ENCODE measurements around the gene IMP4. TPM values are rescaled to one million over a fixed set of nuclear protein-coding genes. Genes with fewer than 3 reads are reported as not detected.
"Not testable (repeated sequence)": the region's sequence is repeated elsewhere in the genome, so short reads cannot be mapped to it uniquely, and the experiment has no call there.

IMP4 gene, protein sequence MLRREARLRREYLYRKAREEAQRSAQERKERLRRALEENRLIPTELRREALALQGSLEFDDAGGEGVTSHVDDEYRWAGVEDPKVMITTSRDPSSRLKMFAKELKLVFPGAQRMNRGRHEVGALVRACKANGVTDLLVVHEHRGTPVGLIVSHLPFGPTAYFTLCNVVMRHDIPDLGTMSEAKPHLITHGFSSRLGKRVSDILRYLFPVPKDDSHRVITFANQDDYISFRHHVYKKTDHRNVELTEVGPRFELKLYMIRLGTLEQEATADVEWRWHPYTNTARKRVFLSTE
- total RNA-seq: 96.5 and 102 TPM in 2 replicates

DNA sequence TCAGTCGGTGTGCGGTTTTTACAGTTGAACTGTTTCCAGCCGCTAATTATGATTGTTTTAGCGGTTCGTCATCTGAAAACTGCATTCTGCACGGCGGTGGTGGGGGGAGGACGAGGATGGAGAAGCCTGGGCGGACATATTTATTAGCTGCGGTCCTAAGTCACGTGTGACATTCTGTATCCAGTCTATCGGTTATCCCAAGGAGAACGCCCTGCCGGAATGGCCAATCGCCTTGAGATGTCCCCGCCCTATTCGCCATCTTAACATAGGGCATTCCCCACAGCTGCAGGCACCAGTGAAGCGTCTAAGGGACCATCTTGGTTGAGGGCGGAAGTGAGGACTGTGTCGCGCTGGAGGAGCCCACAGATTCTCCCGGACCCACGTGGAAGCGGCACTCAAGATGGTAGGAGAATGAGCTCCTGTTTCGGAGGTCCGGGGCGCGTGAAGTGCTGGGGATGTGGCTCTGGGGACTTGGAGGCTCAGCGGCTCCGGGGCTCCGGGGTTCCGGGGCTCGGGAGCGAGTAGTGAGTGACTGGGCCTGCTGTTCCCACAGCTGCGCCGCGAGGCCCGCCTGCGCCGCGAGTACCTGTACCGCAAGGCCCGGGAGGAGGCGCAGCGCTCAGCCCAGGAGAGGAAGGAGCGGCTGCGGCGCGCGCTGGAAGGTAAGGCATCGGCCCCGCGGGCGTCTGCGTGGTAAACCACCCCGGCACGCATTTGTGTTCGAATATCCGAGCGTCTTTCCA is at the start of gene IMP4:
IMP4 (plus strand) TSS at position 365 of the 743 bp plus-strand sequence; CDS start at position 401, 36 bp downstream.
- peak; percentile 99 for DNase-seq (ENCODE audit: low read depth)

DNA sequence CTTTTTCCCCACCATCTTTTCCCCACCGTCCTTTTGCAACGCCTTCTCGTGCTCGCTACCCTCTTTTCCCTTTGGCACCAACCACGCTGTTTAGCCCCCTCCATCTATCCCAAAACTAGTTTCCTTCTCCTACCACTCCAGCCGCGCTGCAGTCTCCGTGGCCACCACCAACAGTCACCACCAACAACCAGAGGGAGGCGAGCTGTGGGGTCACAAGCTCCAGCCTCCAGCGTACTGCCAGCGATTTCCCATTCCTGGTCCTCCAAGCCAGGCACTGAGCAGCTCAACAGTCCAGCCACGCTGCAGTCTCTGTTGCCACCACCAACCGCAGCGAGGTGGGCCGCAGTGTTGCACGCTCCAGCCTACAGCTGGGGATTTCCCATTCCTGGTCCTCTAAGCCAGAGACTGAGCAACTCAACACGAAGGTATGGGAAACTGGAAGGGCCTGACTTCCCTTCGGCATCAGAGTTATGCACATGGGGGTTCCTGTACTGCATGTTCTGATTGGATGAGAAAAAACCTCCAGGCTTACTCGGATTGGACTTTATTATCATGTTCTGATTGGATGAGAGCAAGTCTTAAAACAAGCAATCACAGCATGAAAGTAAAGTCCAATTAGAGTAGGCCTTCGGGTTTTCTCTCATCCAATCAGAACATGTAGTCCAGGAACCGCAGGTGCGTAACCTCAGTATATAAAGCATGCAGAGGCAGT is 42.3 kb upstream of the IMP4 start:
- no peak for DNase-seq (ENCODE audit: low read depth)

DNA sequence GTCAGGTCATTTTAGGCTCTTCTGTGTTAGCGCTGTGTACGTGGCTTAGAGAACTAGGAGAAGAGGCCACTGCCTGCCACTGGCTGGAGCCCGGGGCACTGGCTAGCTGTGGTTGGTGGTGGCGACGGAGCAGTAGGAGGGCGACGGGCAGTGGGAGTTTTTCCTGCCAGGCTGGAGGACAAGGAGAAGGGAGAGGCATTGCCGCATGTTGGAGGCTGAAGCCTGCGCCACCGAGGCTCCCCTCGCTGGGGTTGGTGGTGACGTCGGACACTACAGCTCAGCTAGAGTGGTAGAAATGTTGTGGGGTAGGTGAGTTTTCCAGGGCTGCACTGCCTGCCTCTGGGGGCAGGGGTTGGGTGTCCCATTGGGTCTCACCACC is 41.7 kb upstream of the IMP4 start:
- DNase-seq (ENCODE audit: low read depth): no peak

DNA sequence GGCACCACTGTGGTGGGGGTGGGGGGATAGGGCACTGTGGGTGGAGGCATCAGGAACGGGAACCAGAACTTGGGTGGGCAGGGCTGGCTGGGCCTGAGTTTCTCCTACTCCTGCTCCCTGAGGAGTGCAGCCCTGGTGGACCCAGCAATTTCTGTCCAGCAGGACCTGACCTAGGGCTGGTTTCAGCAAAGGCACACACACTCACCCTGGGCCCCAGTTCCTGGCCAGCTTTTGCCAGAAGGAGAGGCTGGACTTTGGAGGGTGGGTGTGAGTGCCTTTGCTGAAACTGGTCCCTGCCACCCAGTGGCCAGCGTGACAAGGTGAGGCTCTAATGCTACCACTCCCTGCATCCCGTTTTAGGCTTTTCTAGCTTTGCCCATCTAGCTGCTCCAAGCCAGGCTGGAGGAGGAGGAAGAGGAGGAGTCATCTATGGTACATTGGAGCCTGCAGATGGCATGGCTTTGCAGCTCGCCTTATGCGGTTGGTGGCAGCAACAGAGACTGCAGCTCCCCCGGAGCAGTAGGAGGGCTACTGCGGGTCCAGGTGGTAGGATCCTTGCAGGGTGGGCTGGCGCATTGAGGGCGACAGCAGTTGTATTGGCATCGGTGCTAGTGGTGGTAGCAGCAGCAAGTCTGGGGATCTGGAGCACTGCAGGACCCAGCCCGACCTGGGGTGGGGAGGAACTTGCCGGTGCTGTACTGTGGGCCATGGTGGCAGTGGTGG is 40.4 kb upstream of the IMP4 start:
- DNase-seq (ENCODE audit: low read depth): no peak

DNA sequence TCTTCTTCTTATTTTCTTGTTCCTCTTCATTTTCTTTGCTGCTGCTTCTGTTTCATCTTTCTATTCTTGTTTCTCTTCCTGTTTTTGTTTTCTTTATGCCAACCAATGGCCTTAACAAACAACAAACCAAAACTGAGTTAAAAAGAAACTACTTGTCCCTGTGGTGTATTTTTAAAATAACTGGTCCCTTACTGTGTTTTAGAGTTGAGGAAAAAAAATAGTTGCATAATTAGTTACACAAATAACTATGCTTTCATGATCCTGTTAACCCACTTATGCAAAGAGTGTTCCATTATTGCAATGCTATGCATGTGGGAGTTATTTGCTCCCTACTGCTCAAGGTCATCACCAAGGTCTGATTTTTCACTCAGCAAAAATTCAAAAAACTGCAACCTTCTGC is 39.5 kb upstream of the IMP4 start:
- DNase-seq (ENCODE audit: low read depth): no peak

DNA sequence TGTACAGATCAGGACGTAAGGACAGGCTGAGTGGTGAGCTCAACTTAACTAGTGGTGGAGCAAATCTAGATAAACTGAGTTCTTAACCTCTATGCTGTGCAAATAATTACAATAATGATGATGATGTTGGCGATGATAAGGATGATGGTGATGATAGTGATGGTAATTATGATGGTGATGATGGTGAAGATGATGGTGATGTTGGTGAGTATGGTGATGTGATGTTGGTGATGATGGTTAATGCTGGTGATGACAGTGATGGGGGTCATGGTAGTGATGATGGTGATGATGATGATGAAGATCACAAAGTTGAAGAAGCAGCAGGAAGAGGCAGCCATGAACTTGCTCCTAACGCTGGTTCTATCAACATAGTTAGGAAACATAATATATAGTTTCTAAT is 38.0 kb upstream of the IMP4 start:
- no peak for DNase-seq (ENCODE audit: low read depth)

DNA sequence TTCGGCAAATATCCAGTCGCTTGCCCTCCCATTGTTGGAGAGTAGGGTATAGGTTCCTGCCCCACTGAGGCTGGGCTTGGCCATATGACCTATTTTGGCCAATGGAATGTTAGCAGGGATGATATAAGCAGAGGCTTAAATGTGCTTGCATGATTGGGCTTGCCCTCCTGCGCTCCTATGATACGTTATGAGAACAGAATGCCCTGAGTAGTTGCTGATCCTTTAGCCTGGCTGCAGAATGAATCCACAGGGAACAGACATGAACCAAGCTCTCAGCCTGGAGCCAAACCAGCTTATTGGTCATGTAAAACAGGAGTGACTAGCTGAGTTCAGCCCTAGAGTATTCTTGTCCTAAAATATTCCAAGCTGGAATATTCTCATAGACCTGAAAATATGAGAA is 34.8 kb upstream of the IMP4 start:
- no peak for DNase-seq (ENCODE audit: low read depth)

DNA sequence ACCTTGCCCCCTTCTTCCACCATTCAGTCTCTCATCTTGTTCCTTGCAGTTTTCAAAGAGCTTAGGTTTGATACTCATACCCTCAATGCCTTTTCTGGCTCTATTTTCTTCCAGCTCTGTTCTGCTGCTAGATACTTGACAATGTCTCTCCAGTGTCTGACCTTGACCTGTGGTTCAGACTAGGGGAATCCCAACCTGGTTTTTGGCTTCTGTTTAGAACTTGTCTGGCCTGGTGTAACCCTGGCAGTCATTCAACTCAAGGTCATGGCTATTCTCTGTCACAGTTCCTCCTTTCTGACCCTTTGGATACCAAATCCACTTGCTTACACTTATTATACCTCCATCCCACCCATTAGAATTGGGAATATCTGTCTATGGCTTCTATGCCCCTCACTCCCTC is 31.8 kb upstream of the IMP4 start:
- no peak for DNase-seq (ENCODE audit: low read depth)

DNA sequence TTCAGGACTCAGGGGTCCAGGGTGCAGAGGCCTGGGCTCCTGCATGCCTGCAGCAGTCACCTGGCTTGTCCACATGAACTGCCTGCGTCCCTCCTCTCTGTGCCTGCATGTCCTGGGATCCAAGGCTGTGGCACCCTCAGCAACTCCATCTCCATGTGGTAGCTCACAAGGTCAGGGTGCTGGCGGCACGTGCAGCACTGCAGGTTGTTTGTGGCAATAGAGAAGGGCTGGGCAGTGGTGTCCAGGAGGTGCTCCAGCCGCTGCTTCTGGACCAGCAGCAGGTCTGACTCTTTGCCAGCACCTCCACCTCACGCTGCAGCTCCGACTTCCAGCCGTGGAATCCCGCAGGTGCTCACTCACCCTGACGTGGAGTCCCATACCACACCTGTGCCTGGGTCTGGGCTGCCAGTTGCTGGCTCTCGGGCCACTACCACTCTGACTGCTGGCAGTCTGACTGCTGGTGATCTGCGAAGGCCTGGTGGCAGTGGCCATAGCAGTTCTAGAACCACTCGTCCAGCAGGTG is 28.8 kb upstream of the IMP4 start:
- no peak for DNase-seq (ENCODE audit: low read depth)

DNA sequence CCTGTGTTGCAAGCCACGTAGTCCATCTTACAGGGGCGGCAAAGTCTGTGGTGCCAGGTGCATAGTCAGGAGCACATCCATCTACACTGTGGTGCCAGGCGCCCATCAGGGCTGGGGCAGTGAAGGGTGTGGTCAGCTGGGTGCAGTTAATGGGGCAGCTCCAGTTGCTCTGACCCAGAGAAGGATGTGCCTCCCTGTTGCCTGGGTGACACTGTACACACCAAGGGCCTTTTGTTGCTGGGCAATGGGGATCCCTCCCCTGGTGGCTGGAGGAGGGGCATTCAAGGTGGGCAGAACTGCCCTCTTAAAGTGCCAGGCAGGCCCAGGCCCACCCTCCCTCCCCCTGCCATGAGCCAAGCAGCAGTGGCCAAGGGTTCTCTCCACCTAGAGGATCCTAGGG is 28.3 kb upstream of the IMP4 start:
- no peak for DNase-seq (ENCODE audit: low read depth)

DNA sequence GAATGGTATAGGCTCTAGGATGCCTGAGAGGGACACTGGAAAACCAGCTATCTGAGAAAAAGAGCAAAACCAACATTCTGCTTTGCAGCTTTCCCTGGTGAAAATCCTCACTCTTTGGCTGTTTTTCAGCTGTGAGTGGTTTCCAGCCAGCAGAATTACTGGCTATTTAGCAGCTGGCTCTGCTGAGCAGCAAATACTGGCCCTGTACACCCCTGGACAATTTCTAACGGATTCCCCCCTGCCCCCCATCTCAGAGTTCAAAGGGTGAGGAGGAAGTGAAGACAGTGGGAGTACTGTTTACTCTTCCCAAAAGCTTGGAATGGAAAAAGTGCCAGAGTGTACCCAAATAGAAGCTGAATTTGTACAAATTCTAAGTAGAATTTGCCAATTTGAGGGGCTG is 26.1 kb upstream of the IMP4 start:
- DNase-seq (ENCODE audit: low read depth): no peak

DNA sequence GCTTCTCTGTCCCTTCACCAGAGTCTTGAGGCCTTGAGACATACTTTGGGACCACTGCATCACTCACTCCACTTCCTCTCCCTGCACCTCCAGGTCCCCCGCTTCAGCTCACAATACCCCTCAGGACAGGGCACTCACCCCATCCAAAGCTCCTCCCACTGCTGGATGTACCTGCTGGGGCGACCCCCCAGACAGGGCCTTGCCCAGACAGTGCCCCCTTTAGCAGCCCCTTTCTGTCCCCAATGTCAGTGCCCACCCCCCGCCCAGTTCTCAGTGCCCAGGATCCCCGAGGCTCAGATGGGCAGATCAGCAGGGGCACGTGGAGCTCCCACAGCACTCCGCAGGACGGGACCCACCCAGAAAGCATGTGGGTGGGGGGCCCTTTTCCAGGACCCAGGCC is 23.8 kb upstream of the IMP4 start:
- DNase-seq (ENCODE audit: low read depth): no peak

DNA sequence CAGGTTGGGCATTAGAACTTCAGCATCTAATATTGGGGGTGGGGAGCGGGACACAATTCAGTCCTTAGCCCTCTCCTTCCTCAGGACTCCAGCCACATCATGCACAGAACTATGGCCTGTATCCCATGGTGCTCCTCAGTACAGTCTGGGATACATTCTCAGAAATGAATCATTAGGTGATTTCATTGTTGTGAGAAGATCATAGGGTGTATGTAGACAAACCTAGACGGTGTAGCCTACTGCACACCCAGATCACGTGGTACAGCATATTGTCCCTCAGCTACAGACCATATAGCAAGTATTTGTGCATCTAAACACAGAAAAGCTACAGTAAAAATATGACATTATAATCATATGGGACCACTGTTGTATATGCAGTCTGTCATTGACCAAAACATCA is 23.2 kb upstream of the IMP4 start:
- DNase-seq (ENCODE audit: low read depth): no peak

DNA sequence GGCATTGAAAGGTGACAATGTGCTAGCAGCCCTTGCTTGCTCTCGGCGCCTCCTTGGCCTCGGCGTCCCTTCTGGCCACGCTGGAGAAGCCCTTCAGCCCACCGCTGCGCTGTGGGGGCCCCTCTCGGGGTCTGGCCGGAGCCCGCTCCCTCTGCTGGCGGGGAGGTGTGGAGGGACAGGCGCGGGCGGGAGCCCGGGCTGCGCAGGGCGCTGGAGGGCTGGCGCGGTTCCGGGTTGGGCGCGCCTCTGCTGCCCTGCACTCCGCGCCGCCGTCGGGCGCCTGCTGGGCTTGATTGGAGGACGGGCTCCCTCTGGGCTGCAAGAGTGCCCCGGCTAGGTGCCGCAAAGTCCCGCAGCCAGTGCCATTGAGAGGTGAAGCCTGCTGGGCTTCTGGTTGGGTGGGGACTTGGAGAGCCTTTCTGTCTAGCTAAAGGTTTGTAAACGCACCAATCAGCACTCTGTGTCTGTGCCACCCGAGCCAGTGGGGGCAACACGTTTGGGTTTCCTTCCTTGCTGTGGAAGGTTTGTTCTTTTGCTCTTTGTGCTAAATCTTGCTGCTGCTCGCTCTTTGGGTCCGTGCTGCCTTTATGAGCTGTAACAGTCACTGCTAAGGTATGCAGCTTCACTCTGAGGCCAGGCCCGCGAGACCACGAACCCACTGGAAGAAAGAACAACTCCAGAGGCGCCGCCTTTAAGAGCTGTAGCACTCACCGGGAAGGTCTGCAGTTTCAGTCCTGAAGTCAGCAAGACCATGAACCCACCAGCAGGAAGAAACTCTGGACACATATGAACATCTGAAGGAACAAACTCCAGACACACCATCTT is 14.8 kb upstream of the IMP4 start:
- DNase-seq (ENCODE audit: low read depth): peak; percentile 58

DNA sequence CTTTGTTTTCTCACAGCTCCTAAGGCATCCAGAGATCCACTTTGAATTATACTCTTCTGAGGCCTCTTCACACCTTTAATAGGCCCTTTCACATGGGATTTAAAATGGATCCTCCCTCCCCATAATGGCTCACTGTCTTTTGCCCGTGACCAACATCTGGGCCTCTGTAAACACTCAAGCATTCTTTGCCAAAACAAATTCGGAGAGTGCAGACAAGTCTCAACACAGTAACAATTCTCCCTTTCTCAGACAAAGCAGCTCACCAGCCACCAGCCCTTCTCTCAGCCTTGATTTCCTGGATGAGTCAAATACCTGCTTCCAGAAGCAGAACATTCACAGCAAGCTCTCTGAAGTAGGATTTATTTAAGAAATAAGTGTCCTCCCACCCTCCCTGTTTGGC is 14.0 kb upstream of the IMP4 start:
- peak; percentile 1 for DNase-seq (ENCODE audit: low read depth)

DNA sequence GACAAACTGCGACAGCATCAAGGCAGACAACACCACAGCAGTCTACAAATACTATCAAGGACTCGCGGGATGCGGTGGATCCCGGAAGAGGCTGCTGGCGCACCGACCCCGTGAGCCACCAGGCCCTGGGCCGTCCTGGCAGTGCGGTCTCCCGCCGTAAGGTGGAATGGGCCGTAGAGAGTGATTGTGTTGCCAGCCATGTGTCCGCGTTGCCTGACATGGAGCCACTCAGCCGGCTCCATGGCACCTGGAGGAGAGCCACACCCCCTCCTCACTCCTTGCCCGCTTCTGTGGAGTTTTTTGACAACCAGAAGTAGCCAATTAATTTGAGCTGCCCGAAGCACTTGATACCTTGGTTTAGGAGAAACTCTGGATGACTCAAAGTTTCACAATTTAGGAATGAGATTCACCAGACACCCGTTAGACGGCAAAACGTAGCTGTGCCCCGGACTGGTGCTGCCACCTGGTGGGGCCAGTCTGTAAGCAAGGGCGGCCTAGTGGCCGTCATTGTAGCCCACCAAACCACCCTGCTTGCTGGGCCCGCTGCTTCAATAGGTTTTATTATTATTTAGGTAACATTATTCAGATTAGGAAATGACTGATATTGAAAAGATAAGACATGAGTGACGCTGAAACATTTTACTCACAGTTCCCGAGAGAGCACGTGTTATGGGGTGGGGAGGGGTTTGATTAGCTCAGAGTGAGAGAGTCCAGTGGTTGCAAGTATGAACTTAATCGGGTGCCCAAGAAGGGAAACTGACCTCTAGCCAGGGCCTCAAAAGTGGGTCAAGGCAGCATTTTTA is 10.2 kb upstream of the IMP4 start:
- DNase-seq (ENCODE audit: low read depth): peak; percentile 66

DNA sequence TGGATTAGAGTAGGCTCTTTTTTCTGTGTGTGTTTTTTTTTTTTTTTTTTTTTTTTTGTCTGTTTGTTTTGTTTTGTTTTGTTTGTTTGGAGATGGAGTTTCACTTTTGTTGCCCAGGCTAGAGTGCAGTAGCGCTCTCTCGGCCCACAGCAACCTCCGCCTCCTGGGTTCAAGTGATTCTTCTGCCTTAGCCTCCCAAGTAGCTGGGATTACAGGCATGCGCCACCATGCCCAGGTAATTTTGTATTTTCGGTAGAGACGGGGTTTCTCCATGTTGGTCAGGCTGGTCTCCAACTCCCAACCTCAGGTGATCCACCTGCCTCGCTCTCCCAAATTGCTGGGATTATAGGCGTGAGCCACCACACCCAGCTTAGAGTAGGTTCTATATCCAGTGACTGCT is 9.4 kb upstream of the IMP4 start:
- not testable (repeated sequence) for DNase-seq (ENCODE audit: low read depth)

DNA sequence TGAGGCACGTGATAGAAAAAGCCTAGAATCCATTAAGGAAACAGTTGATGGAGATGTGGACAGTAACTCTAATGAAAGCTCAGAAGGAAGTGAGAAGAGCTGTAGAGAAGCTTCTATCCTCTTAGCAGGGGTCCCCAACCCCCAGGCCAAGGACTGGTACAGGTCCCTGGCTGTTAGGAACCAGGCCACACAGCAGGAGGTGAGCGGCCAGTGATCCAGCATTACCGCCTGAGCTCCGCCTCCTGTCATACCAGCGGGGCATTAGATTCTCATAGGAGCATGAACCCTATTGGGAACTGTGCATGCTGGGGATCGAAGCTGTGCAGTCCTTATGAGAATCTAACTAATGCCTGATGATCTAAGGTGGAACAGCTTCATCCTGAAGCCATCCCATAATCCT is 8.7 kb upstream of the IMP4 start:
- DNase-seq (ENCODE audit: low read depth): no peak

DNA sequence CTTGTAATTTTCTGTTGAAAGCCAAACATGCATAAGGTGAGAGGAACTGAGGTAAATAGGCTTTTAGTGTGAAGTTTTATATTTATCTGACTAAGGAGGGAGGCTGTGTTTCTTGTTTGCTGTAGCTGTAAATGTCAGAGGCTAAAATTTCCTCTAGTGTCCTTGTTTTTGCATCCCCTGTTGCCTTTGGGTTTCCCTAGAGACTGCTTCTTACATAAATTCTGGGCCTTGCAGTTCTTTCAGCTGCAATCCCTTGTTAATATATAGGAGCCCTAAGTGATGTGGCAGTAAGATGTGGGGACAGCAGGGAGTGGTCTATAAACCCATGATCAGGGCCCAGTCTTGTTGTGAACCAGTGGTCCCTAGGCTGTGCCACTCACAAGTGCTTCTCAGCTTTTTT is 7.5 kb upstream of the IMP4 start:
- no peak for DNase-seq (ENCODE audit: low read depth)

DNA sequence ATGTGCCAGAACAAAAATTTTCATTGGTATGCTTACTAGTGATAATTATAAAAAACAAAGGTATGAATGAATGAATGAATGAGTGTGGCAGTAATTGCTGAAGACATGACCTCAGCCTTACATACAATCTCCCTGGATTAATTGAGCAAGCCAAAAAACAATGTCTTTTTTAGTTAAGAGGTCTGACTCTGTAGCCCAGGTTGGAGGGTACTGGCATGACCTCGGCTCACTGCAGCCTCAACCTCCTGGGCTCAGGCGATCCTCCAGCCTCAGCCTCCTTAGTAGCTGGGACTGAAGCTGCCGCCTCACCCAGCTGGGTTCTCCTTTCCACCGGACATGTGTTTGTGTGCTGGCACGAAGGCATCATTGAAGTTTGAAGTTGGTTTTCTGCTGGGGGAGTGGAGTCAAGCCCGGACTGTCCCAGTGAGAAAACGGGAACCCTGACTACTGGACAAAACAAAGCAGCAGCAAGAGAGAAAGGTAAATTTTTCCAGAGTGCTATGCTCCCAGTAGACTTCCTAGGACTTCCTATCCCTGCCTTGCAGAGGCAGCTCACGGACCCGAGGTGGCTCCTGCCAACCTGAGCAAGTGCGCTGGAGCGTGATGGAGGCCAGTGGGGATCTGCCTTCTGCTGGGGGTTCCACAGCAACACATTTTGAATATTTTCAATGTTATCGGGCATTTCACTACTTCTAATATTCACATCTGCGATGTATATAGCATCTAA is 6.4 kb upstream of the IMP4 start:
- DNase-seq (ENCODE audit: low read depth): no peak
